GM23338 (cell line): ENCODE measurements around the gene ERICH3. TPM values are rescaled to one million over a fixed set of nuclear protein-coding genes. Genes with fewer than 3 reads are reported as not detected.

Experiments
- CREB1 ChIP-seq: fragments of 250-450 bp; sonication (Bioruptor Pico); IDR thresholded peaks from 2 replicates; pipeline ENCODE4 v1.5.0; 2020; ENCODE audit warnings: low read depth, mild to moderate bottlenecking, moderate library complexity
- REST ChIP-seq: IDR thresholded peaks from one replicate; pipeline ENCODE4 v1.6.1; 2018; ENCODE audit warnings: antibody characterized with exemption; ENCODE audit not compliant: unreplicated experiment
- polyA plus RNA-seq: library from polyadenylated mRNA; unstranded; fragments of >200 nt; fragmentation: Nextera tagmentation; extraction: Ambion mirVana; gene quantifications from 2 replicates; pipeline ENCODE4 v1.2.1, GENCODE V29; 2016
- total RNA-seq: library from RNA; depleted of rRNA; stranded (reverse); fragments of >200 nt; shearing (Covaris generic); gene quantifications from 2 replicates; pipeline ENCODE4 v1.2.3, GENCODE V29; 2014; rRNA removed

Gene ERICH3
- total and polyA plus RNA-seq, 2 experiments from 2014 or later = not detected

GRCh38 chr1:74522148-74522547 lies 151.4 kb downstream of the ERICH3 start (continued):
- TF ChIP-seq REST (no peak), CREB1 (CRISPR knock-in tag) (no peak)

Other genes starting within 250 kb of the ERICH3 start
- gene LRRC53, start 161.2 kb downstream of the ERICH3 start, total RNA-seq = not detected in 2 replicates
- gene LRRC53, start 161.2 kb downstream of the ERICH3 start, polyA plus RNA-seq = not detected in 2 replicates
- 45.7 and 57.2 TPM in 2 replicates for gene CRYZ, start 59.3 kb upstream of the ERICH3 start, total RNA-seq
- gene CRYZ, start 59.3 kb upstream of the ERICH3 start, polyA plus RNA-seq = 52.9 and 57.8 TPM in 2 replicates
- 28.3 and 29.6 TPM in 2 replicates for gene TYW3, start 59.4 kb upstream of the ERICH3 start, total RNA-seq
- gene TYW3, start 59.4 kb upstream of the ERICH3 start, polyA plus RNA-seq = 66.8 and 69.7 TPM in 2 replicates